ENCODE data around the gene HACE1.

GRCh38 chr6:104699593-104700329 lies 160.0 kb downstream of the HACE1 start:
- TF ChIP-seq CTCF (IDR thresholded peaks at IDR 0.05; ENCODE audit: insufficient read depth, low read length): no peak
- TF ChIP-seq POLR2AphosphoS5 (IDR thresholded peaks at IDR 0.05; ENCODE audit: low read depth): no peak

Data from HL-60 (cell line).